GM23338 (cell line): ENCODE data around the gene PDX1. TPM values are rescaled to one million over a fixed set of nuclear protein-coding genes. Genes with fewer than 3 reads are reported as not detected.

ENCODE experiments used
- ATAC-seq: fragments of 200-7000 bp; cut with Tn5 transposase; 3 replicates; pipeline ENCODE4 v1.9.1; 2020
- DNase-seq: peaks from one replicate; pipeline ENCODE4 v3.0.0-alpha.2; 2015; ENCODE audit warnings: low spot score
- H2AFZ ChIP-seq: fragments of 200-600 bp; sonication (generic); 2 replicates; pipeline ENCODE4 v1.8.0; 2016; ENCODE audit warnings: antibody characterized with exemption, mild to moderate bottlenecking, moderate library complexity
- H3F3A ChIP-seq: fragments of 200-600 bp; sonication (generic); replicated peaks from 2 replicates; pipeline ENCODE4 v1.8.0; 2017; ENCODE audit warnings: antibody characterized with exemption, mixed run types, low read depth
- H3K27ac ChIP-seq: fragments of 200-600 bp; sonication (generic); 2 replicates; pipeline ENCODE4 v1.6.1; 2016; ENCODE audit warnings: low read depth
- H3K27me3 ChIP-seq: fragments of 200-600 bp; sonication (generic); 2 replicates; pipeline ENCODE4 v1.8.0; 2016; ENCODE audit warnings: mild to moderate bottlenecking, mixed run types, moderate library complexity; ENCODE audit not compliant: insufficient read depth
- H3K36me3 ChIP-seq: fragments of 200-600 bp; sonication (generic); 2 replicates; pipeline ENCODE4 v1.8.0; 2016; ENCODE audit warnings: mild to moderate bottlenecking; ENCODE audit not compliant: insufficient read depth
- H3K4me1 ChIP-seq: fragments of 200-600 bp; sonication (generic); 2 replicates; pipeline ENCODE4 v1.8.0; 2016; ENCODE audit warnings: mild to moderate bottlenecking, moderate library complexity; ENCODE audit not compliant: insufficient read depth
- H3K4me2 ChIP-seq: fragments of 200-600 bp; sonication (generic); 2 replicates; pipeline ENCODE4 v1.7.1; 2017; ENCODE audit warnings: mixed run types
- H3K4me3 ChIP-seq: fragments of 200-600 bp; sonication (generic); 2 replicates; pipeline ENCODE4 v1.6.1; 2016; ENCODE audit warnings: mixed run types
- H3K79me2 ChIP-seq: fragments of 200-600 bp; sonication (generic); replicated peaks from 2 replicates; pipeline ENCODE4 v1.8.0; 2017; ENCODE audit warnings: mild to moderate bottlenecking; ENCODE audit not compliant: insufficient read depth
- H3K9me2 ChIP-seq: fragments of 200-600 bp; sonication (generic); 2 replicates; pipeline ENCODE4 v1.8.0; 2017; ENCODE audit not compliant: insufficient read depth
- H4K20me1 ChIP-seq: fragments of 200-600 bp; sonication (generic); replicated peaks from 2 replicates; pipeline ENCODE4 v1.8.0; 2017; ENCODE audit warnings: mild to moderate bottlenecking; ENCODE audit not compliant: insufficient read depth
- H3K27ac Mint-ChIP-seq: 2 replicates; pipeline ENCODE4 v1.8.0; 2020; ENCODE audit warnings: inconsistent platforms, mild to moderate bottlenecking, moderate library complexity, mixed read lengths
- H3K27me3 Mint-ChIP-seq: 3 replicates; pipeline ENCODE4 v1.8.0; 2022; ENCODE audit warnings: low read depth, mild to moderate bottlenecking, moderate library complexity, mixed read lengths, inconsistent platforms; ENCODE audit not compliant: insufficient read depth, poor library complexity
- H3K36me3 Mint-ChIP-seq: 3 replicates; pipeline ENCODE4 v1.8.0; 2021; ENCODE audit warnings: low read depth, mild to moderate bottlenecking, inconsistent platforms, moderate library complexity, mixed read lengths
- H3K4me1 Mint-ChIP-seq: 3 replicates; pipeline ENCODE4 v1.8.0; 2020; ENCODE audit warnings: mild to moderate bottlenecking, inconsistent platforms, mixed read lengths
- H3K4me3 Mint-ChIP-seq: 3 replicates; pipeline ENCODE4 v1.8.0; 2021; ENCODE audit warnings: moderate library complexity, mild to moderate bottlenecking, inconsistent platforms, mixed read lengths
- H3K9me3 Mint-ChIP-seq: 3 replicates; pipeline ENCODE4 v1.8.0; 2020; ENCODE audit warnings: moderate library complexity, mild to moderate bottlenecking, inconsistent platforms, mixed read lengths
- CREB1 ChIP-seq: fragments of 250-450 bp; sonication (Bioruptor Pico); IDR thresholded peaks from 2 replicates; pipeline ENCODE4 v1.5.0; 2020; ENCODE audit warnings: low read depth, mild to moderate bottlenecking, moderate library complexity
- CTCF ChIP-seq, 2 experiments: fragments of 200-600 bp in 1 of 2; sonication (generic) in 1 of 2; conservative IDR thresholded peaks; 2 replicates each; pipeline versions ENCODE4 v1.5.1 to v1.6.1; 2016 to 2017; ENCODE audit warnings: antibody characterized with exemption in 2 of 2, low read depth in 2 of 2, mild to moderate bottlenecking in 2 of 2, moderate library complexity in 1 of 2
- EZH2 ChIP-seq: fragments of 200-600 bp; sonication (generic); IDR thresholded peaks from one replicate; pipeline ENCODE4 v1.8.0; 2017; ENCODE audit warnings: antibody characterized with exemption, mild to moderate bottlenecking, low read depth; ENCODE audit not compliant: unreplicated experiment
- EZH2phosphoT487 ChIP-seq: fragments of 200-600 bp; sonication (generic); IDR thresholded peaks from one replicate; pipeline ENCODE4 v1.8.1; 2018; ENCODE audit warnings: antibody characterized with exemption; ENCODE audit not compliant: unreplicated experiment
- NANOG ChIP-seq: IDR thresholded peaks from 2 replicates; pipeline ENCODE4 v1.6.1; 2016; ENCODE audit warnings: antibody characterized with exemption, borderline replicate concordance
- POLR2AphosphoS5 ChIP-seq: IDR thresholded peaks from 2 replicates; pipeline ENCODE4 v1.6.1; 2016; ENCODE audit warnings: antibody characterized with exemption, low read depth
- ZNF114 ChIP-seq: fragments of 250-450 bp; sonication (Bioruptor Pico); IDR thresholded peaks from 2 replicates; pipeline ENCODE4 v1.5.0; 2020; ENCODE audit warnings: mild to moderate bottlenecking, moderate library complexity
- ZNF331 ChIP-seq: fragments of 250-450 bp; sonication (Bioruptor Pico); IDR thresholded peaks from 2 replicates; pipeline ENCODE4 v1.5.0; 2020; ENCODE audit warnings: low read depth, mild to moderate bottlenecking, moderate library complexity
- ZNF462 ChIP-seq: fragments of 250-450 bp; sonication (Bioruptor Pico); IDR thresholded peaks from 2 replicates; pipeline ENCODE4 v1.5.0; 2020; ENCODE audit warnings: mild to moderate bottlenecking, moderate library complexity
- polyA plus RNA-seq: library from polyadenylated mRNA; unstranded; fragments of >200 nt; fragmentation: Nextera tagmentation; extraction: Ambion mirVana; gene quantifications from 2 replicates; pipeline ENCODE4 v1.2.1, GENCODE V29; 2016
- total RNA-seq: library from RNA; depleted of rRNA; stranded (reverse); fragments of >200 nt; shearing (Covaris generic); gene quantifications from 2 replicates; pipeline ENCODE4 v1.2.3, GENCODE V29; 2014

PDX1 gene
- total and polyA plus RNA-seq, 2 experiments from 2014 or later, result not detected

GRCh38 chr13:27927444-27928352 is 7.9 kb downstream of the PDX1 start:
- H3K9me3 Mint-ChIP-seq, result peaks cover 6% of the 10 kb centered on the region; the same call in 1 of the 3 replicates
- peaks cover 61% of the 10 kb centered on the region for H4K20me1 ChIP-seq
- H3K4me3 ChIP-seq, result peak overlapping the region; percentile 23; the same call in 1 of the 2 replicates
- no peak for TF ChIP-seq CTCF (conservative IDR thresholded peaks at IDR 0.05; ENCODE audit: low read depth in 2 of 2)
- no peak for TF ChIP-seq ZNF462
- no peak for TF ChIP-seq POLR2AphosphoS5
- no peak for TF ChIP-seq NANOG
- no peak for TF ChIP-seq ZNF114 (CRISPR knock-in tag)
- TF ChIP-seq EZH2phosphoT487, result peak; percentile 89
- no peak for TF ChIP-seq CREB1 (CRISPR knock-in tag)
- TF ChIP-seq EZH2, result peak; percentile 90
- no peak for TF ChIP-seq ZNF331 (CRISPR knock-in tag)
- peaks cover 100% of the 10 kb centered on the region for H3K27me3 ChIP-seq
- H3K27me3 Mint-ChIP-seq, result peaks cover 99% of the 10 kb centered on the region
- H3K27ac ChIP-seq, result no peak overlapping the region
- no peaks in the 10 kb centered on the region for H3K79me2 ChIP-seq
- peaks cover 27% of the 10 kb centered on the region for H3K4me1 ChIP-seq
- no peaks in the 10 kb centered on the region for H3K36me3 ChIP-seq
- peak overlapping the region; percentile 66 for H3K4me2 ChIP-seq
- DNase-seq, result peak; percentile 59
- H3K4me3 Mint-ChIP-seq, result peak overlapping the region; percentile 36; the same call in 1 of the 3 replicates
- peaks cover 38% of the 10 kb centered on the region for H3K4me1 Mint-ChIP-seq
- H3K9me2 ChIP-seq, result no peaks in the 10 kb centered on the region
- H3K36me3 Mint-ChIP-seq, result no peaks in the 10 kb centered on the region; the same call in 2 of the 3 replicates
- H3F3A ChIP-seq, result peaks cover 30% of the 10 kb centered on the region
- no peak overlapping the region for H2AFZ ChIP-seq
- no peak overlapping the region for H3K27ac Mint-ChIP-seq
- ATAC-seq, result peak; percentile 30
